HepG2 (cell line): ENCODE results near the gene CALCR. TPM values are rescaled to one million over a fixed set of nuclear protein-coding genes. Genes with fewer than 3 reads are reported as not detected.
"Not testable (repeated sequence)": the region's sequence is repeated elsewhere in the genome, so short reads cannot be mapped to it uniquely, and the experiment has no call there.

Experiments
- ATAC-seq: fragments of 200-7000 bp; cut with Tn5 transposase; 3 replicates; pipeline ENCODE4 v1.9.1; 2020; ENCODE audit warnings: mild to moderate bottlenecking, moderate library complexity
- BruUV-seq: library from RNA; stranded (reverse); fragments of 400-500 nt; replicated peaks from 2 replicates; lab custom pipeline; 2021; lab: Mats Ljungman, UMichigan
- CTCF ChIA-PET: fragments of 300-600 bp; formaldehyde crosslinking; extraction: SDS; loops from one replicate; lab custom pipeline; 2021; ENCODE audit warnings: low total read pairs, inconsistent platforms, low intra/inter-chr PET ratio; lab: Yijun Ruan, JAX
- POLR2A ChIA-PET: fragments of 350-600 bp; sonication (Branson Sonifier 250); formaldehyde crosslinking; loops from one replicate; lab custom pipeline; 2020; ENCODE audit warnings: antibody characterized with exemption, inconsistent platforms; lab: Yijun Ruan, JAX
- DNase-seq: peaks from one replicate; pipeline ENCODE4 v3.0.0-alpha.2; 2015; ENCODE audit warnings: low spot score
- FAIRE-seq: peaks from 3 replicates; lab custom pipeline; 2011; peaks lifted over from hg19 to GRCh38; lab: Jason Lieb, UNC
- H2AFZ ChIP-seq: one replicate; pipeline ENCODE4 v1.6.1; 2011; ENCODE audit warnings: low read length, inconsistent platforms
- H3K27ac ChIP-seq: fragments of 300-600 bp; 3 replicates; pipeline ENCODE4 v1.8.0; 2011; ENCODE audit warnings: mixed run types, mild to moderate bottlenecking, mixed read lengths, low read length, inconsistent platforms; ENCODE audit not compliant: insufficient read depth; ENCODE audit errors: extremely low read length
- H3K27me3 ChIP-seq, 2 experiments: fragments of 200-600 bp in 1 of 2; 2 replicates in 1 of 2; 3 replicates in 1 of 2; pipeline versions ENCODE4 v1.6.0 to v1.8.0; 2011; ENCODE audit warnings: low read length in 2 of 2, mild to moderate bottlenecking in 2 of 2, moderate library complexity in 2 of 2, inconsistent platforms in 1 of 2; ENCODE audit not compliant: insufficient read depth in 2 of 2, control insufficient read depth in 1 of 2
- H3K36me3 ChIP-seq, 2 experiments: fragments of 200-600 bp in 1 of 2; replicated peaks in 1 of 2; 2 replicates in 1 of 2; 3 replicates in 1 of 2; pipeline versions ENCODE4 v1.5.1 to v1.8.0; 2011; ENCODE audit warnings: low read length in 2 of 2, inconsistent platforms in 1 of 2; ENCODE audit not compliant: insufficient read depth in 2 of 2, control insufficient read depth in 1 of 2
- H3K4me1 ChIP-seq: 2 replicates; pipeline ENCODE4 v1.5.1; 2012; ENCODE audit warnings: low read length, inconsistent platforms; ENCODE audit not compliant: insufficient read depth
- H3K4me2 ChIP-seq: 2 replicates; pipeline ENCODE4 v1.6.0; 2011; ENCODE audit warnings: low read depth, low read length, inconsistent platforms
- H3K4me3 ChIP-seq, 3 experiments: fragments of 200-600 bp in 1 of 3; sonication (generic), shearing (Covaris generic) in 1 of 3; replicated peaks in 1 of 3; 2 replicates each; pipeline ENCODE4 v1.5.1; 2011 to 2016; ENCODE audit warnings: low read length in 3 of 3, inconsistent platforms in 2 of 3, low read depth in 2 of 3, mild to moderate bottlenecking in 2 of 3, control low read depth in 1 of 3, mixed read lengths in 1 of 3; ENCODE audit not compliant: insufficient read depth in 1 of 3
- H3K79me2 ChIP-seq: one replicate; pipeline ENCODE4 v1.6.1; 2011; ENCODE audit warnings: low read length, inconsistent platforms; ENCODE audit not compliant: insufficient read depth
- H3K9ac ChIP-seq: 2 replicates; pipeline ENCODE4 v1.6.0; 2011; ENCODE audit warnings: mild to moderate bottlenecking, low read depth, low read length, inconsistent platforms; ENCODE audit not compliant: insufficient read depth
- H3K9me3 ChIP-seq: 2 replicates; pipeline ENCODE4 v1.5.1; 2012; ENCODE audit warnings: mild to moderate bottlenecking, low read length
- H4K20me1 ChIP-seq: 2 replicates; pipeline ENCODE4 v1.6.0; 2011; ENCODE audit warnings: inconsistent platforms, mild to moderate bottlenecking, low read length, moderate library complexity; ENCODE audit not compliant: insufficient read depth
- AGO1 ChIP-seq: fragments of 200-400 bp; formaldehyde crosslinking; IDR thresholded peaks from 2 replicates; pipeline ENCODE4 v1.6.1; 2017; ENCODE audit warnings: mild to moderate bottlenecking, low read depth, low read length, moderate library complexity; ENCODE audit not compliant: poor library complexity, severe bottlenecking
- ETV5 ChIP-seq: IDR thresholded peaks from 2 replicates; pipeline ENCODE4 v1.6.1; 2018; ENCODE audit warnings: missing biosample characterization, missing genetic modification reagents, inconsistent platforms, borderline replicate concordance
- MAFF ChIP-seq: IDR thresholded peaks from 2 replicates; pipeline ENCODE4 v1.6.1; 2011; ENCODE audit warnings: low read depth, low read length, improper control_type of control experiment
- MAFK ChIP-seq, 2 experiments: IDR thresholded peaks in 1 of 2; conservative IDR thresholded peaks in 1 of 2; 2 replicates each; pipeline ENCODE4 v1.6.1; 2011; ENCODE audit warnings: improper control_type of control experiment in 2 of 2, low read length in 2 of 2
- ZNF543 ChIP-seq: sonication (generic); formaldehyde crosslinking; IDR thresholded peaks from 2 replicates; pipeline ENCODE4 v1.4.0; 2020; ENCODE audit warnings: mild to moderate bottlenecking, missing genetic modification reagents
- ZNF619 ChIP-seq: sonication (generic); formaldehyde crosslinking; IDR thresholded peaks from 2 replicates; pipeline ENCODE4 v1.4.0; 2020; ENCODE audit warnings: mild to moderate bottlenecking, missing genetic modification reagents
- WGBS: methylation state at CpG from one replicate; pipeline ENCODE4 v1.1.6; 2017; ENCODE audit warnings: low lambda C conversion rate; 5-methylcytosine and 5-hydroxymethylcytosine counted together
- in situ Hi-C: cut with HindIII; loops from 2 replicates; pipeline ENCODE4 v1.10.0; 2017; ENCODE audit warnings: low pct_unique_long_range_greater_than_20kb; ENCODE audit not compliant: extremely low pct_ligation_motif_present
- intact Hi-C: fragments of 100-400 bp; cut with micrococcal nuclease; formaldehyde crosslinking; loops from one replicate; pipeline ENCODE4 v1.10.0; 2022; ENCODE audit not compliant: unreplicated experiment
- polyA plus RNA-seq, 8 experiments: library from polyadenylated mRNA; depleted of rRNA in 3 of 8; stranded (reverse) in 7 of 8; unstranded in 1 of 8; fragments of >200 nt; fragmentation: Illumina TruSeq in 4 of 8; extraction: Trizol in 4 of 8; gene quantifications; 2 replicates each; pipeline versions ENCODE4 v1.2.1 to v1.2.3, GENCODE V29; 2011 to 2016; ENCODE audit warnings: low read depth in 4 of 8, missing spikeins in 1 of 8, mixed read lengths in 1 of 8; ENCODE audit not compliant: insufficient read depth in 1 of 8
- total RNA-seq, 5 experiments: library from RNA; depleted of rRNA; stranded (reverse); fragments of >200 nt; fragmentation: Illumina TruSeq; extraction: Trizol; gene quantifications; 2 replicates each; pipeline ENCODE4 v1.2.3, GENCODE V29; 2016; ENCODE audit warnings: low read depth in 1 of 5
- TF ChIP-seq, protein P1 (sequence below): IDR thresholded peaks from 2 replicates; pipeline ENCODE4 v1.6.1; 2016; ENCODE audit warnings: low read depth
- TF ChIP-seq, protein P2 (sequence below): sonication (generic); formaldehyde crosslinking; IDR thresholded peaks from 2 replicates; pipeline ENCODE4 v1.8.0; 2022; ENCODE audit warnings: mild to moderate bottlenecking, missing genetic modification reagents; ENCODE audit not compliant: insufficient replicate concordance

The CALCR gene
- total and polyA plus RNA-seq, 2 of the 13 experiments (the other 11 are each of a cell fraction or from before 2014, with no cell fraction given): not detected

DNA sequence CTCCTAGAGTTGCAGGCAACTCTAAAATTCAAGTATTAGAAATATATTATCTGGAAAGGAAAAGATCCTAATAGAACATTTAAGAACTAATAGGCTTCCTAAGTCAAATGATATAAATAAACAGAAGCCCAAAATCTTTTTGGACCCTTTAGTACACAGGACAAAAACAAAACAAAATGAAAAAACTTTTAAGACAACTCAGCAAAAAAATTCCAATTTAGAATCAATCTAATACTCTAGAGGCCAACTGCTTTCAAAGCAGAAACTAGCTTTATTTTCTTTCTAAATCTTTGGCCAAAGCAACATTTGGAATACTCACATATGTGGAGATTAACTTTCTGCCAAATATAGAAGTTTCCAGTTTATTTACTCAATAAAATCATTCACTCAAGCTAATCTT lies 65.2 kb downstream of the CALCR start:
- CTCF ChIA-PET: no interaction called here
- no peak for FAIRE-seq
- no peak overlapping the region for H3K4me2 ChIP-seq
- H3K27ac ChIP-seq: no peak overlapping the region
- H3K9ac ChIP-seq: no peak overlapping the region
- no peak overlapping the region for H3K4me3 ChIP-seq
- H2AFZ ChIP-seq: no peak overlapping the region
- in situ Hi-C loops: no loop called here
- H4K20me1 ChIP-seq: no peaks in the 10 kb centered on the region
- H3K9me3 ChIP-seq: no peaks in the 10 kb centered on the region
- no peaks in the 10 kb centered on the region for H3K27me3 ChIP-seq
- no TSS peak for BruUV-seq
- TF ChIP-seq, protein P1, sequence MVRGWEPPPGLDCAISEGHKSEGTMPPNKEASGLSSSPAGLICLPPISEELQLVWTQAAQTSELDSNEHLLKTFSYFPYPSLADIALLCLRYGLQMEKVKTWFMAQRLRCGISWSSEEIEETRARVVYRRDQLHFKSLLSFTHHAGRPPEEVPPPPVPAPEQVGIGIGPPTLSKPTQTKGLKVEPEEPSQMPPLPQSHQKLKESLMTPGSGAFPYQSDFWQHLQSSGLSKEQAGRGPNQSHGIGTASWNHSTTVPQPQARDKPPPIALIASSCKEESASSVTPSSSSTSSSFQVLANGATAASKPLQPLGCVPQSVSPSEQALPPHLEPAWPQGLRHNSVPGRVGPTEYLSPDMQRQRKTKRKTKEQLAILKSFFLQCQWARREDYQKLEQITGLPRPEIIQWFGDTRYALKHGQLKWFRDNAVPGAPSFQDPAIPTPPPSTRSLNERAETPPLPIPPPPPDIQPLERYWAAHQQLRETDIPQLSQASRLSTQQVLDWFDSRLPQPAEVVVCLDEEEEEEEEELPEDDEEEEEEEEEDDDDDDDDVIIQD (CRISPR knock-in tag): no peak
- peak in 1 of 2 experiments; percentile 57; a peak in 2 of 4 replicates for TF ChIP-seq MAFK (conservative IDR thresholded peaks at IDR 0.05 in 1 of 2, IDR thresholded peaks at IDR 0.05 in 1 of 2; ENCODE audit: low read length in 2 of 2)
- TF ChIP-seq MAFF: peak; percentile 54; the same call in 1 of the 2 replicates
- TF ChIP-seq ETV5 (CRISPR knock-in tag): no peak
- TF ChIP-seq, all 625 proteins: peak for 2
- DNase-seq: no peak
- POLR2A ChIA-PET: no interaction called here
- no peaks in the 10 kb centered on the region for H3K36me3 ChIP-seq
- no peak for ATAC-seq
- intact Hi-C loops: no loop called here
- H3K79me2 ChIP-seq: no peaks in the 10 kb centered on the region
- no peaks in the 10 kb centered on the region for H3K4me1 ChIP-seq

DNA sequence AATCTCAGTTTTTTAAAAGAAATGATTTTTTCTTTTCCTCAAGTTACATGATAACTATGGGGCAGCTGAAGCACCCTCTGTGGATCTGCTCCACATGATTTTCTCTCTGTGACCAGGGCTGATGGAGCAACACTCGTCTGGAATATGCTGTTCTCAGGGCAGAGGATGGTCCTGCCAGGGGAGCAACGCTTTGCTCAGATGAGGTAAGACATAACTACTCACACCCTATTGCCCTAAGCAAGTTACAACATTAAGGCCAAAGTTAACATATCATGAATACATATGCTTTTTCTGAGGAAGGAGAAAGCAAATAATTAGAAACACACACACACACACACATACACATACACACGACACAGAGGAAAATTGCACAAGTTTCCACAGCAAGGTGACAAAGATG lies 71.4 kb downstream of the CALCR start:
- WGBS: 0% methylated on average over 3 of the region's 3 CpGs
- BruUV-seq: no TSS peak
- no peaks in the 10 kb centered on the region for H3K36me3 ChIP-seq

DNA sequence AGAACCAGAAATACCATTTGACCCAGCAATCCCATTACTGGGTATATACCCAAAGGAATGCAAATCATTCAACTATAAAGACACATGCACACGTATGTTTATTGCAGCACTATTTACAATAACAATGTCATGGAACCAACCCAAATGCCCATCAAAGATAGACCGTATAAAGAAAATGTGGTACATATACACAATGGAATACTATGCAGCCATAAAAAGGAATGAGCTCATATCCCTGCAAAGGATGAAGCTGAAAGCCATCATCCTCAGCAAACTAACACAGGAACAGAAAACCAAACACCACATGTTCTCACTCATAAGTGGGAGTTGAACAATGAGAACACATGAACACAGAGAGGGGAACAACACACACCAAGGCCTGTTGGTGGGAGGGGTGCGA lies 82.7 kb downstream of the CALCR start:
- H3K79me2 ChIP-seq, H2AFZ ChIP-seq, H3K4me2 ChIP-seq, DNase-seq, CTCF ChIA-PET, in situ Hi-C loops, BruUV-seq, H3K9ac ChIP-seq, H3K36me3 ChIP-seq, H3K4me3 ChIP-seq, FAIRE-seq, H3K27me3 ChIP-seq, H4K20me1 ChIP-seq, intact Hi-C loops, H3K4me1 ChIP-seq, POLR2A ChIA-PET, H3K9me3 ChIP-seq, H3K27ac ChIP-seq, ATAC-seq: not testable (repeated sequence)
- 21% methylated on average over 3 of the region's 3 CpGs for WGBS

More for the DNA sequence above, 71.4 kb downstream of the CALCR start:
- in situ Hi-C loops: no loop called here
- H3K9ac ChIP-seq: no peak overlapping the region
- CTCF ChIA-PET: no interaction called here
- no peak overlapping the region for H2AFZ ChIP-seq
- no peaks in the 10 kb centered on the region for H3K9me3 ChIP-seq
- H3K4me1 ChIP-seq: no peaks in the 10 kb centered on the region
- no peaks in the 10 kb centered on the region for H3K27me3 ChIP-seq
- FAIRE-seq: no peak
- intact Hi-C loops: no loop called here
- H3K27ac ChIP-seq: no peak overlapping the region
- no peak overlapping the region for H3K4me3 ChIP-seq
- POLR2A ChIA-PET: no interaction called here
- no peaks in the 10 kb centered on the region for H3K79me2 ChIP-seq
- no peak overlapping the region for H3K4me2 ChIP-seq
- ATAC-seq: no peak
- DNase-seq: no peak
- TF ChIP-seq, protein P2, sequence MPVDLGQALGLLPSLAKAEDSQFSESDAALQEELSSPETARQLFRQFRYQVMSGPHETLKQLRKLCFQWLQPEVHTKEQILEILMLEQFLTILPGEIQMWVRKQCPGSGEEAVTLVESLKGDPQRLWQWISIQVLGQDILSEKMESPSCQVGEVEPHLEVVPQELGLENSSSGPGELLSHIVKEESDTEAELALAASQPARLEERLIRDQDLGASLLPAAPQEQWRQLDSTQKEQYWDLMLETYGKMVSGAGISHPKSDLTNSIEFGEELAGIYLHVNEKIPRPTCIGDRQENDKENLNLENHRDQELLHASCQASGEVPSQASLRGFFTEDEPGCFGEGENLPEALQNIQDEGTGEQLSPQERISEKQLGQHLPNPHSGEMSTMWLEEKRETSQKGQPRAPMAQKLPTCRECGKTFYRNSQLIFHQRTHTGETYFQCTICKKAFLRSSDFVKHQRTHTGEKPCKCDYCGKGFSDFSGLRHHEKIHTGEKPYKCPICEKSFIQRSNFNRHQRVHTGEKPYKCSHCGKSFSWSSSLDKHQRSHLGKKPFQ (CRISPR knock-in tag): no peak
- no peak for TF ChIP-seq ZNF619 (CRISPR knock-in tag)
- no peak for TF ChIP-seq ZNF543 (CRISPR knock-in tag)
- TF ChIP-seq AGO1: no peak
- no peaks in the 10 kb centered on the region for H4K20me1 ChIP-seq
